GM12878 (cell line): ENCODE data around the gene ZMYND10. TPM values are rescaled to one million over a fixed set of nuclear protein-coding genes. Genes with fewer than 3 reads are reported as not detected.

Experiments used
- ATAC-seq: fragments of 200-7000 bp; cut with Tn5 transposase; 3 replicates; pipeline ENCODE4 v1.9.1; 2020; ENCODE audit warnings: mild to moderate bottlenecking, moderate library complexity
- BruUV-seq: library from RNA; stranded (reverse); fragments of 400-500 nt; replicated peaks from 2 replicates; lab custom pipeline; 2021; lab: Mats Ljungman, UMichigan
- CTCF ChIA-PET: fragments of 300-600 bp; sonication (Branson Sonifier 250); formaldehyde crosslinking; extraction: SDS; loops from one replicate; lab custom pipeline; 2021; ENCODE audit warnings: inconsistent platforms; lab: Yijun Ruan, JAX
- POLR2A ChIA-PET: fragments of 350-600 bp; formaldehyde crosslinking; extraction: SDS; loops from one replicate; lab custom pipeline; 2021; ENCODE audit warnings: inconsistent platforms; lab: Charles Lee
- RAD21 ChIA-PET: fragments of 300-600 bp; sonication (Branson Sonifier 250); formaldehyde crosslinking; loops from one replicate; lab custom pipeline; 2023; ENCODE audit warnings: antibody characterized with exemption; ENCODE audit not compliant: unreplicated experiment; lab: Charles Lee
- SMC1A ChIA-PET: fragments of 300-600 bp; sonication (Branson Sonifier 250); formaldehyde crosslinking; loops from one replicate; lab custom pipeline; 2023; ENCODE audit not compliant: unreplicated experiment, uncharacterized antibody; lab: Charles Lee
- DNase-seq: peaks from one replicate; pipeline ENCODE4 v3.0.0-alpha.2; 2011; ENCODE audit warnings: low read depth, low spot score
- FAIRE-seq: peaks from 3 replicates; lab custom pipeline; 2011; peaks lifted over from hg19 to GRCh38; lab: Jason Lieb, UNC
- H2AFZ ChIP-seq: 2 replicates; pipeline ENCODE4 v1.6.0; 2011; ENCODE audit warnings: low read depth, low read length, control low read depth; ENCODE audit not compliant: control insufficient read depth
- H3K27ac ChIP-seq: 2 replicates; pipeline ENCODE4 v1.5.1; 2011; ENCODE audit warnings: control low read depth; ENCODE audit not compliant: control insufficient read depth, insufficient read depth
- H3K27me3 ChIP-seq, 2 experiments: replicated peaks in 1 of 2; 2 replicates each; pipeline versions ENCODE4 v1.6.0 to v1.6.1; 2011; ENCODE audit warnings: low read length in 1 of 2; ENCODE audit not compliant: control insufficient read depth in 2 of 2, insufficient read depth in 2 of 2
- H3K36me3 ChIP-seq, 2 experiments: 2 replicates each; pipeline ENCODE4 v1.5.1; 2011; ENCODE audit warnings: low read length in 1 of 2; ENCODE audit not compliant: control insufficient read depth in 2 of 2, insufficient read depth in 2 of 2
- H3K4me1 ChIP-seq: 2 replicates; pipeline ENCODE4 v1.6.1; 2011; ENCODE audit warnings: mild to moderate bottlenecking, low read length, moderate library complexity, mixed read lengths; ENCODE audit not compliant: control insufficient read depth, insufficient read depth
- H3K4me2 ChIP-seq: 2 replicates; pipeline ENCODE4 v1.6.0; 2011; ENCODE audit warnings: control low read depth; ENCODE audit not compliant: control insufficient read depth, insufficient read depth
- H3K4me3 ChIP-seq: fragments of 200-600 bp; sonication (generic); 2 replicates; pipeline ENCODE4 v1.5.1; 2016
- H3K79me2 ChIP-seq: 2 replicates; pipeline ENCODE4 v1.6.0; 2011; ENCODE audit warnings: low read length; ENCODE audit not compliant: control insufficient read depth, insufficient read depth
- H3K9ac ChIP-seq: 2 replicates; pipeline ENCODE4 v1.8.0; 2011; ENCODE audit warnings: low read length, control low read depth, mixed read lengths; ENCODE audit not compliant: control insufficient read depth, insufficient read depth
- H3K9me3 ChIP-seq: replicated peaks from 3 replicates; pipeline ENCODE4 v1.5.1; 2011; ENCODE audit warnings: mild to moderate bottlenecking, low read length; ENCODE audit not compliant: control insufficient read depth, insufficient read depth
- H4K20me1 ChIP-seq: 2 replicates; pipeline ENCODE4 v1.6.0; 2011; ENCODE audit not compliant: control insufficient read depth, insufficient read depth
- CEBPZ ChIP-seq: fragments of 150-350 bp; IDR thresholded peaks from 2 replicates; pipeline ENCODE4 v1.6.1; 2016; ENCODE audit warnings: low read depth, low read length
- CHD4 ChIP-seq: fragments of 200-600 bp; sonication (generic); IDR thresholded peaks from 2 replicates; pipeline ENCODE4 v1.6.1; 2016; ENCODE audit warnings: mild to moderate bottlenecking
- E2F8 ChIP-seq: fragments of 450-650 bp; IDR thresholded peaks from 2 replicates; pipeline ENCODE4 v1.6.1; 2018; ENCODE audit warnings: mild to moderate bottlenecking, low read depth, moderate library complexity; ENCODE audit not compliant: partially characterized antibody
- IRF5 ChIP-seq: fragments of 450-650 bp; IDR thresholded peaks from 2 replicates; pipeline ENCODE4 v1.6.1; 2017; ENCODE audit warnings: borderline replicate concordance
- NBN ChIP-seq: fragments of 450-650 bp; IDR thresholded peaks from 2 replicates; pipeline ENCODE4 v1.6.1; 2016
- NFYB ChIP-seq: IDR thresholded peaks from 2 replicates; pipeline ENCODE4 v1.6.1; 2011; ENCODE audit warnings: low read depth, mild to moderate bottlenecking, low read length, improper control_type of control experiment, moderate library complexity; ENCODE audit not compliant: insufficient read depth
- RB1 ChIP-seq: fragments of 450-650 bp; formaldehyde crosslinking; IDR thresholded peaks from 2 replicates; pipeline ENCODE4 v1.6.1; 2017; ENCODE audit warnings: mild to moderate bottlenecking, borderline replicate concordance
- RELB ChIP-seq: fragments of 450-650 bp; IDR thresholded peaks from 2 replicates; pipeline ENCODE4 v1.6.1; 2017; ENCODE audit warnings: low read depth, mild to moderate bottlenecking, moderate library complexity
- SP1 ChIP-seq: IDR thresholded peaks from one replicate; pipeline ENCODE4 v1.6.1; 2011; ENCODE audit warnings: low read depth, low read length
- whole genome bisulfite sequencing: methylation state at CpG from one replicate; pipeline ENCODE4 v1.1.6; 2016; ENCODE audit warnings: low lambda C conversion rate; ENCODE audit not compliant: insufficient replicate concordance, insufficient coverage; ENCODE audit errors: missing lambda C conversion rate; 5-methylcytosine and 5-hydroxymethylcytosine counted together
- in situ Hi-C: fragments of 300-500 bp; cut with MboI; formaldehyde crosslinking; loops from 9 replicates; pipeline ENCODE4 v1.14.3; 2018; ENCODE audit warnings: mixed read lengths
- intact Hi-C: fragments of 100-400 bp; cut with micrococcal nuclease; formaldehyde crosslinking; loops from one replicate; pipeline ENCODE4 v1.14.2; 2022; ENCODE audit not compliant: unreplicated experiment
- polyA plus RNA-seq, 11 experiments: library from polyadenylated mRNA; depleted of rRNA in 4 of 11; unstranded in 6 of 11; stranded (reverse) in 5 of 11; fragments of >200 nt; fragmentation: Nextera tagmentation in 4 of 11; fragmentation: Illumina TruSeq in 1 of 11; extraction: Ambion mirVana in 4 of 11; extraction: Trizol in 1 of 11; gene quantifications; 1 replicate in 1 of 11; 2 replicates in 10 of 11; pipeline versions ENCODE4 v1.2.1 to v1.2.3, GENCODE V29; 2011 to 2016; ENCODE audit warnings: inconsistent platforms in 2 of 11, missing spikeins in 2 of 11, low read depth in 1 of 11
- total RNA-seq, 4 experiments: library from RNA; depleted of rRNA in 3 of 4; stranded (reverse); fragments of >200 nt in 3 of 4; fragmentation: Illumina TruSeq in 1 of 4; extraction: Trizol in 1 of 4; gene quantifications; 2 replicates each; pipeline versions ENCODE4 v1.2.1 to v1.2.3, GENCODE V29; 2013 to 2021

The ZMYND10 gene
- total and polyA plus RNA-seq, 10 of the 15 experiments (the other 5 are each of a cell fraction or from before 2014, with no cell fraction given), result 0.11 to 1.0 (median 0.37) TPM

GRCh38 chr3:50364573-50365079, 19.1 kb upstream of the ZMYND10 start (continued):
- TF ChIP-seq E2F8 (no peak), RELB (no peak), NBN (no peak)

- peaks cover 18% of the 10 kb centered on the region for H3K4me1 ChIP-seq
- H4K20me1 ChIP-seq, result peaks cover 2% of the 10 kb centered on the region; the same call in 1 of the 2 replicates
- intact Hi-C loops, result loop anchor here (1.0 kb wide), 1 partner anchor 8 kb away; no protein-coding TSS in a partner anchor
- FAIRE-seq (no peak), ATAC-seq (peak; percentile 20), DNase-seq (no peak)
- ChIA-PET RAD21 (interaction anchor here (0.6 kb wide), 1 partner anchor 23 kb away, joined by 3 read pairs; no protein-coding TSS in a partner anchor), CTCF (interaction anchor here (0.9 kb wide), 1 partner anchor 195 kb away, joined by 4 read pairs; no protein-coding TSS in a partner anchor), SMC1A (interaction anchor here (0.8 to 1.0 kb wide), 2 partner anchors 10 to 23 kb away, joined by 4 read pairs; partner anchors contain the start of genes CYB561D2 and NPRL2), POLR2A (interaction anchor here (0.6 to 3.2 kb wide), 3 partner anchors 10 to 227 kb away, joined by 3 to 24 read pairs (median 5); partner anchors contain the start of genes CYB561D2 and NPRL2)
- no TSS peak for BruUV-seq
- 8% methylated on average over 8 of the region's 8 CpGs for WGBS
- in situ Hi-C loops, result loop anchor here (10.0 kb wide), 1 partner anchor 1025 kb away; the partner anchor contains the start of gene MANF
- H3K4me3 ChIP-seq, result peak overlapping the region; percentile 49
- H3K4me2 ChIP-seq, result peak overlapping the region; percentile 82
- H3K36me3 ChIP-seq, result peaks cover 3 to 17% of the 10 kb centered on the region in 2 experiments; a peak in 2 of 4 replicates
- no peaks in the 10 kb centered on the region for H3K9me3 ChIP-seq
- H3K27me3 ChIP-seq, result no peaks in the 10 kb centered on the region
- H2AFZ ChIP-seq, result peak overlapping the region; percentile 99
- no peak overlapping the region for H3K27ac ChIP-seq
- peaks cover 33% of the 10 kb centered on the region for H3K79me2 ChIP-seq
- no peak overlapping the region for H3K9ac ChIP-seq
- no peak for TF ChIP-seq NFYB
- no peak for TF ChIP-seq IRF5
- TF ChIP-seq CHD4, result no peak
- TF ChIP-seq RB1, result no peak
- no peak for TF ChIP-seq CEBPZ
- no peak for TF ChIP-seq SP1
Observed at GRCh38 chr3:50359760-50360110, 14.2 kb upstream of the ZMYND10 start.
